WTC11 (cell line): ENCODE results near the gene RARB. TPM values are rescaled to one million over a fixed set of nuclear protein-coding genes. Genes with fewer than 3 reads are reported as not detected.

Source experiments
- ATAC-seq: fragments of 200-7000 bp; cut with Tn5 transposase; 2 replicates; pipeline ENCODE4 v1.10.0; 2021; ENCODE audit warnings: mild to moderate bottlenecking, moderate library complexity
- CTCF ChIA-PET: fragments of 300-600 bp; sonication (Branson Sonifier 250); formaldehyde crosslinking; loops from one replicate; lab custom pipeline; 2021; ENCODE audit warnings: antibody characterized with exemption; lab: Charles Lee
- POLR2A ChIA-PET: fragments of 350-600 bp; sonication (Branson Sonifier 250); formaldehyde crosslinking; loops from one replicate; lab custom pipeline; 2021; ENCODE audit warnings: antibody characterized with exemption; lab: Charles Lee
- DNase-seq: peaks from one replicate; pipeline ENCODE4 v3.0.0; 2021; ENCODE audit warnings: low spot score
- H3K27ac Mint-ChIP-seq: 2 replicates; pipeline ENCODE4 v1.8.0; 2021; ENCODE audit warnings: mixed read lengths
- H3K27me3 Mint-ChIP-seq: 2 replicates; pipeline ENCODE4 v1.8.0; 2021; ENCODE audit warnings: low read depth, mild to moderate bottlenecking, moderate library complexity, mixed read lengths
- H3K36me3 Mint-ChIP-seq: 2 replicates; pipeline ENCODE4 v1.8.0; 2021; ENCODE audit warnings: mixed read lengths
- H3K4me1 Mint-ChIP-seq: 2 replicates; pipeline ENCODE4 v1.8.0; 2022; ENCODE audit warnings: mixed read lengths
- H3K4me3 Mint-ChIP-seq: 2 replicates; pipeline ENCODE4 v1.8.0; 2021; ENCODE audit warnings: mild to moderate bottlenecking, moderate library complexity, mixed read lengths
- H3K9me3 Mint-ChIP-seq: 2 replicates; pipeline ENCODE4 v1.8.0; 2021; ENCODE audit warnings: mixed read lengths
- ESRRA ChIP-seq: sonication (generic); formaldehyde crosslinking; IDR thresholded peaks from 2 replicates; pipeline ENCODE4 v1.8.1; 2022; ENCODE audit warnings: mild to moderate bottlenecking, missing genetic modification reagents, borderline replicate concordance
- ETV6 ChIP-seq: sonication (generic); formaldehyde crosslinking; IDR thresholded peaks from 2 replicates; pipeline ENCODE4 v1.8.1; 2022; ENCODE audit warnings: mild to moderate bottlenecking, missing genetic modification reagents
- FOXP1 ChIP-seq: sonication (generic); formaldehyde crosslinking; IDR thresholded peaks from 2 replicates; pipeline ENCODE4 v1.8.0; 2022; ENCODE audit warnings: missing genetic modification reagents, mild to moderate bottlenecking, moderate library complexity, borderline replicate concordance
- GRHL2 ChIP-seq: fragments of 250-450 bp; sonication (Bioruptor Pico); IDR thresholded peaks from 2 replicates; pipeline ENCODE4 v1.8.0; 2022; ENCODE audit warnings: mild to moderate bottlenecking, moderate library complexity; ENCODE audit not compliant: insufficient replicate concordance, severe bottlenecking
- GTF2I ChIP-seq: fragments of 250-450 bp; sonication (Bioruptor Pico); conservative IDR thresholded peaks from 2 replicates; pipeline ENCODE4 v1.4.0; 2021; ENCODE audit warnings: mild to moderate bottlenecking
- JUN ChIP-seq: sonication (generic); formaldehyde crosslinking; IDR thresholded peaks from 2 replicates; pipeline ENCODE4 v1.8.0; 2023; ENCODE audit warnings: mild to moderate bottlenecking, missing genetic modification reagents
- NFE2L1 ChIP-seq: sonication (generic); formaldehyde crosslinking; IDR thresholded peaks from 2 replicates; pipeline ENCODE4 v1.8.1; 2023; ENCODE audit warnings: missing genetic modification reagents
- NR3C1 ChIP-seq: sonication (generic); formaldehyde crosslinking; conservative IDR thresholded peaks from 2 replicates; pipeline ENCODE4 v1.8.1; 2023; ENCODE audit warnings: low read depth, mild to moderate bottlenecking, missing genetic modification reagents
- SMAD4 ChIP-seq: sonication (generic); formaldehyde crosslinking; IDR thresholded peaks from 2 replicates; pipeline ENCODE4 v1.8.0; 2022; ENCODE audit warnings: mild to moderate bottlenecking, missing genetic modification reagents
- SP1 ChIP-seq: sonication (generic); formaldehyde crosslinking; conservative IDR thresholded peaks from 2 replicates; pipeline ENCODE4 v1.8.1; 2022; ENCODE audit warnings: missing genetic modification reagents
- ZBTB21 ChIP-seq: sonication (generic); formaldehyde crosslinking; IDR thresholded peaks from 2 replicates; pipeline ENCODE4 v1.8.1; 2023; ENCODE audit warnings: mild to moderate bottlenecking, missing genetic modification reagents, borderline replicate concordance
- ZNF219 ChIP-seq: sonication (generic); formaldehyde crosslinking; IDR thresholded peaks from 2 replicates; pipeline ENCODE4 v1.8.0; 2023; ENCODE audit warnings: missing genetic modification reagents, mild to moderate bottlenecking, borderline replicate concordance
- ZNF263 ChIP-seq: sonication (generic); formaldehyde crosslinking; IDR thresholded peaks from 2 replicates; pipeline ENCODE4 v1.8.1; 2022; ENCODE audit warnings: low read depth, mild to moderate bottlenecking, moderate library complexity, missing genetic modification reagents
- total RNA-seq: library from RNA; stranded (reverse); gene quantifications from 3 replicates; pipeline ENCODE4 v1.2.3, GENCODE V29; 2021
- TF ChIP-seq, protein P1 (sequence below): sonication (generic); formaldehyde crosslinking; conservative IDR thresholded peaks from 2 replicates; pipeline ENCODE4 v1.8.1; 2022; ENCODE audit warnings: mild to moderate bottlenecking, missing genetic modification reagents
- TF ChIP-seq, protein P2 (sequence below): sonication (generic); formaldehyde crosslinking; IDR thresholded peaks from 2 replicates; pipeline ENCODE4 v1.8.1; 2022; ENCODE audit warnings: mild to moderate bottlenecking, missing genetic modification reagents, moderate library complexity, borderline replicate concordance
- TF ChIP-seq, protein P3 (sequence below): sonication (generic); formaldehyde crosslinking; IDR thresholded peaks from 2 replicates; pipeline ENCODE4 v1.8.0; 2023; ENCODE audit warnings: mild to moderate bottlenecking, missing genetic modification reagents
- TF ChIP-seq, protein P4 (sequence below): fragments of 250-450 bp; sonication (Bioruptor Pico); conservative IDR thresholded peaks from 2 replicates; pipeline ENCODE4 v1.9.0; 2021; ENCODE audit warnings: mild to moderate bottlenecking
- TF ChIP-seq, protein P5 (sequence below): sonication (generic); formaldehyde crosslinking; IDR thresholded peaks from 2 replicates; pipeline ENCODE4 v1.8.1; 2022; ENCODE audit warnings: low read depth, missing genetic modification reagents, borderline replicate concordance
- TF ChIP-seq, protein P6 (sequence below): sonication (generic); formaldehyde crosslinking; IDR thresholded peaks from 2 replicates; pipeline ENCODE4 v1.8.1; 2022; ENCODE audit warnings: low read depth, mild to moderate bottlenecking, moderate library complexity, missing genetic modification reagents, borderline replicate concordance
- TF ChIP-seq, protein P7 (sequence below): sonication (generic); formaldehyde crosslinking; IDR thresholded peaks from 2 replicates; pipeline ENCODE4 v1.8.0; 2022; ENCODE audit warnings: mild to moderate bottlenecking, missing genetic modification reagents
- TF ChIP-seq, protein P8 (sequence below): fragments of 250-450 bp; sonication (Bioruptor Pico); IDR thresholded peaks from 2 replicates; pipeline ENCODE4 v1.9.0; 2021; ENCODE audit warnings: mild to moderate bottlenecking
- TF ChIP-seq, protein P9 (sequence below): sonication (generic); formaldehyde crosslinking; IDR thresholded peaks from 2 replicates; pipeline ENCODE4 v1.8.0; 2022; ENCODE audit warnings: mild to moderate bottlenecking, missing genetic modification reagents

RARB gene
- total RNA-seq, 1 experiment from 2014 or later: not detected

DNA sequence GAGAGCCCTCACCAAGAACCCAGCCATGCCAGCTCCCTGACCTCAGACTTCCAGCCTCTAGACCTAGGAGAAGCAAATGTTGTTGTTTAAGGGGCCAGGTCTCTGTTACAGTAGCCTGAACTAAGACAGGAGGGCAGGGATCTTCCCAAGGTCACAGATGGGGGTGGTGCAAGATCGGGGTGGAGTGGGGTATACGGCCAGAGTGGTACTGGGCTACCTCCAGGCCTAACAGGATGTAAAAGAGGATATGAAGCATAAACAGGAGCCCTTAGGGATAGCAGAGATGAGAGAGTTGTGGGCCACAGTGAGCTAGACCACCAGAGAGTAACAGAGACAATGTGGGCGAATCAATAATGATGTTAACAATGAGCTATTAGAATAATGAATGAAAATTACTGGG is 153.8 kb downstream of the RARB start:
- DNase-seq: no peak
- ChIA-PET CTCF (interaction anchor here (3.0 kb wide), 1 partner anchor 11 kb away, joined by 10 read pairs; no protein-coding TSS in a partner anchor), POLR2A (no interaction called here)
- TF ChIP-seq, protein P1, sequence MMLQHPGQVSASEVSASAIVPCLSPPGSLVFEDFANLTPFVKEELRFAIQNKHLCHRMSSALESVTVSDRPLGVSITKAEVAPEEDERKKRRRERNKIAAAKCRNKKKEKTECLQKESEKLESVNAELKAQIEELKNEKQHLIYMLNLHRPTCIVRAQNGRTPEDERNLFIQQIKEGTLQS (CRISPR knock-in tag): no peak
- TF ChIP-seq, protein P2, sequence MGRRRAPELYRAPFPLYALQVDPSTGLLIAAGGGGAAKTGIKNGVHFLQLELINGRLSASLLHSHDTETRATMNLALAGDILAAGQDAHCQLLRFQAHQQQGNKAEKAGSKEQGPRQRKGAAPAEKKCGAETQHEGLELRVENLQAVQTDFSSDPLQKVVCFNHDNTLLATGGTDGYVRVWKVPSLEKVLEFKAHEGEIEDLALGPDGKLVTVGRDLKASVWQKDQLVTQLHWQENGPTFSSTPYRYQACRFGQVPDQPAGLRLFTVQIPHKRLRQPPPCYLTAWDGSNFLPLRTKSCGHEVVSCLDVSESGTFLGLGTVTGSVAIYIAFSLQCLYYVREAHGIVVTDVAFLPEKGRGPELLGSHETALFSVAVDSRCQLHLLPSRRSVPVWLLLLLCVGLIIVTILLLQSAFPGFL (CRISPR knock-in tag): no peak
- TF ChIP-seq, protein P3, sequence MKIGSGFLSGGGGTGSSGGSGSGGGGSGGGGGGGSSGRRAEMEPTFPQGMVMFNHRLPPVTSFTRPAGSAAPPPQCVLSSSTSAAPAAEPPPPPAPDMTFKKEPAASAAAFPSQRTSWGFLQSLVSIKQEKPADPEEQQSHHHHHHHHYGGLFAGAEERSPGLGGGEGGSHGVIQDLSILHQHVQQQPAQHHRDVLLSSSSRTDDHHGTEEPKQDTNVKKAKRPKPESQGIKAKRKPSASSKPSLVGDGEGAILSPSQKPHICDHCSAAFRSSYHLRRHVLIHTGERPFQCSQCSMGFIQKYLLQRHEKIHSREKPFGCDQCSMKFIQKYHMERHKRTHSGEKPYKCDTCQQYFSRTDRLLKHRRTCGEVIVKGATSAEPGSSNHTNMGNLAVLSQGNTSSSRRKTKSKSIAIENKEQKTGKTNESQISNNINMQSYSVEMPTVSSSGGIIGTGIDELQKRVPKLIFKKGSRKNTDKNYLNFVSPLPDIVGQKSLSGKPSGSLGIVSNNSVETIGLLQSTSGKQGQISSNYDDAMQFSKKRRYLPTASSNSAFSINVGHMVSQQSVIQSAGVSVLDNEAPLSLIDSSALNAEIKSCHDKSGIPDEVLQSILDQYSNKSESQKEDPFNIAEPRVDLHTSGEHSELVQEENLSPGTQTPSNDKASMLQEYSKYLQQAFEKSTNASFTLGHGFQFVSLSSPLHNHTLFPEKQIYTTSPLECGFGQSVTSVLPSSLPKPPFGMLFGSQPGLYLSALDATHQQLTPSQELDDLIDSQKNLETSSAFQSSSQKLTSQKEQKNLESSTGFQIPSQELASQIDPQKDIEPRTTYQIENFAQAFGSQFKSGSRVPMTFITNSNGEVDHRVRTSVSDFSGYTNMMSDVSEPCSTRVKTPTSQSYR: no peak
- TF ChIP-seq ESRRA: no peak
- TF ChIP-seq SMAD4 (CRISPR knock-in tag): no peak
- TF ChIP-seq SP1 (CRISPR knock-in tag): no peak
- TF ChIP-seq, protein P4, sequence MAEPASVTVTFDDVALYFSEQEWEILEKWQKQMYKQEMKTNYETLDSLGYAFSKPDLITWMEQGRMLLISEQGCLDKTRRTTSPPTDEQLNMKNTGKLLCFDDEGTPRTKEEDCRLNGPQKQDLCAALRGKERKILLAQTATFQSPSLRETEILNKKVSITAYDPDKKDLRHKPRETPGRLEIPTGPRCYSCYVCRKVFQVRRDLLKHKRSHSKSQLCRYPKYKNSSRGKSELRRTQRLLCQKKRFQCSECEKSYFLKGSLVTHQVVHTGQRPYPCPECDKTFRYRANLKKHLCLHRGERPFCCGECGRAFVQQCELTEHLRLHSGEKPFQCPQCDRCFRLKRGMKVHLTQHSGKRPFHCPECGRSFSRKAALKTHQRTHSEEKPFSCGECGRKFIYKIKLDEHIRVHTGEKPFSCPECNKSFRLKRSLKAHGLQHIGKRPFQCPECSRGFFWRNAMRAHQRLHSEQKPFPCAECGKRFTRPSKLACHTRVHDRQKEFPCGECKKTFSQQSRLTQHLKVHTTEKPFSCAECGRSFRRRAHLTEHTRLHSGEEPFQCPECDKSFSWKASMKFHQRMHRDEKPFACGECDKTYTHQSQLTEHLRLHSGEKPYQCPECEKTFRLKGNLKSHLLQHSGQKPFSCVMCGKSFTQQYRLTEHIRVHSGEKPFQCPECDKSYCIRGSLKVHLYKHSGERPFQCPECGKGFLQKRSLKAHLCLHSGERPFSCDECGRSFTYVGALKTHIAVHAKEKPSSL (CRISPR knock-in tag): no peak
- TF ChIP-seq, protein P5, sequence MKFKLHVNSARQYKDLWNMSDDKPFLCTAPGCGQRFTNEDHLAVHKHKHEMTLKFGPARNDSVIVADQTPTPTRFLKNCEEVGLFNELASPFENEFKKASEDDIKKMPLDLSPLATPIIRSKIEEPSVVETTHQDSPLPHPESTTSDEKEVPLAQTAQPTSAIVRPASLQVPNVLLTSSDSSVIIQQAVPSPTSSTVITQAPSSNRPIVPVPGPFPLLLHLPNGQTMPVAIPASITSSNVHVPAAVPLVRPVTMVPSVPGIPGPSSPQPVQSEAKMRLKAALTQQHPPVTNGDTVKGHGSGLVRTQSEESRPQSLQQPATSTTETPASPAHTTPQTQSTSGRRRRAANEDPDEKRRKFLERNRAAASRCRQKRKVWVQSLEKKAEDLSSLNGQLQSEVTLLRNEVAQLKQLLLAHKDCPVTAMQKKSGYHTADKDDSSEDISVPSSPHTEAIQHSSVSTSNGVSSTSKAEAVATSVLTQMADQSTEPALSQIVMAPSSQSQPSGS (CRISPR knock-in tag): no peak
- TF ChIP-seq JUN (CRISPR knock-in tag): no peak
- TF ChIP-seq GRHL2: no peak
- no peak for TF ChIP-seq ZNF219
- TF ChIP-seq, protein P6, sequence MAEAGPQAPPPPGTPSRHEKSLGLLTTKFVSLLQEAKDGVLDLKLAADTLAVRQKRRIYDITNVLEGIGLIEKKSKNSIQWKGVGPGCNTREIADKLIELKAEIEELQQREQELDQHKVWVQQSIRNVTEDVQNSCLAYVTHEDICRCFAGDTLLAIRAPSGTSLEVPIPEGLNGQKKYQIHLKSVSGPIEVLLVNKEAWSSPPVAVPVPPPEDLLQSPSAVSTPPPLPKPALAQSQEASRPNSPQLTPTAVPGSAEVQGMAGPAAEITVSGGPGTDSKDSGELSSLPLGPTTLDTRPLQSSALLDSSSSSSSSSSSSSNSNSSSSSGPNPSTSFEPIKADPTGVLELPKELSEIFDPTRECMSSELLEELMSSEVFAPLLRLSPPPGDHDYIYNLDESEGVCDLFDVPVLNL (CRISPR knock-in tag): no peak
- TF ChIP-seq, protein P7, sequence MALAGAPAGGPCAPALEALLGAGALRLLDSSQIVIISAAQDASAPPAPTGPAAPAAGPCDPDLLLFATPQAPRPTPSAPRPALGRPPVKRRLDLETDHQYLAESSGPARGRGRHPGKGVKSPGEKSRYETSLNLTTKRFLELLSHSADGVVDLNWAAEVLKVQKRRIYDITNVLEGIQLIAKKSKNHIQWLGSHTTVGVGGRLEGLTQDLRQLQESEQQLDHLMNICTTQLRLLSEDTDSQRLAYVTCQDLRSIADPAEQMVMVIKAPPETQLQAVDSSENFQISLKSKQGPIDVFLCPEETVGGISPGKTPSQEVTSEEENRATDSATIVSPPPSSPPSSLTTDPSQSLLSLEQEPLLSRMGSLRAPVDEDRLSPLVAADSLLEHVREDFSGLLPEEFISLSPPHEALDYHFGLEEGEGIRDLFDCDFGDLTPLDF (CRISPR knock-in tag): no peak
- no peak overlapping the region for H3K27ac Mint-ChIP-seq
- no peak overlapping the region for H3K4me3 Mint-ChIP-seq
- no peaks in the 10 kb centered on the region for H3K27me3 Mint-ChIP-seq
- ATAC-seq: no peak
- H3K9me3 Mint-ChIP-seq: peaks cover 16% of the 10 kb centered on the region
- no peaks in the 10 kb centered on the region for H3K4me1 Mint-ChIP-seq
- H3K36me3 Mint-ChIP-seq: peaks cover 4% of the 10 kb centered on the region; the same call in 1 of the 2 replicates

DNA sequence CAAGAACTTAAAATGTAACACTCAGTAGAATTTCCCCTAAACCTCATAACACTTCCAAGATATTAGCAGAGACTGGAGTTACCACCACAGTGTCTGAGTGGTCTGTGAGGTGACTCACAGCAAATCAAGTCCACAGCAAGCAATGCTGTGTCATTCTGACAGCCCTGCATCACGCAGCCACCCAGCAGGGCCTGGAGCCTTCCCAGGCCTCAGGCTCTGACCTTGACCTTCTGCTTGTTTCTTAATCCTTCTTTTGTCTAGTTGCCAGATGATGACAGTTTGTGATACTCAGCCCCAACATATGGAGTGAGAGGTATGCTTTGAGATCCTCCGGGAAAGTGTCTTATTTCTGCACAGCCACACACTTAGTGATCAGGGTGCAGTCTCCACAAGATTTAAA is 154.2 kb downstream of the RARB start:
- Mint-ChIP-seq H3K36me3 (peaks cover 4% of the 10 kb centered on the region; the same call in 1 of the 2 replicates), H3K27ac (no peak overlapping the region), H3K27me3 (no peaks in the 10 kb centered on the region), H3K4me3 (no peak overlapping the region), H3K9me3 (peaks cover 12% of the 10 kb centered on the region), H3K4me1 (no peaks in the 10 kb centered on the region)
- ChIA-PET POLR2A (interaction anchor here (0.6 kb wide), 1 partner anchor 868 kb away, joined by 3 read pairs; no protein-coding TSS in a partner anchor), CTCF (interaction anchor here (3.0 kb wide), 1 partner anchor 11 kb away, joined by 10 read pairs; no protein-coding TSS in a partner anchor)
- no peak for DNase-seq
- no peak for ATAC-seq
- TF ChIP-seq ETV6 (CRISPR knock-in tag): no peak
- no peak for TF ChIP-seq ZBTB21 (CRISPR knock-in tag)
- TF ChIP-seq ZNF263 (CRISPR knock-in tag): no peak
- TF ChIP-seq GTF2I (CRISPR knock-in tag): no peak
- TF ChIP-seq NR3C1 (CRISPR knock-in tag): no peak
- TF ChIP-seq NFE2L1 (CRISPR knock-in tag): no peak
- TF ChIP-seq ZNF219: no peak
- TF ChIP-seq, protein P8, sequence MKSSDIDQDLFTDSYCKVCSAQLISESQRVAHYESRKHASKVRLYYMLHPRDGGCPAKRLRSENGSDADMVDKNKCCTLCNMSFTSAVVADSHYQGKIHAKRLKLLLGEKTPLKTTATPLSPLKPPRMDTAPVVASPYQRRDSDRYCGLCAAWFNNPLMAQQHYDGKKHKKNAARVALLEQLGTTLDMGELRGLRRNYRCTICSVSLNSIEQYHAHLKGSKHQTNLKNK (CRISPR knock-in tag): no peak
- TF ChIP-seq, protein P9, sequence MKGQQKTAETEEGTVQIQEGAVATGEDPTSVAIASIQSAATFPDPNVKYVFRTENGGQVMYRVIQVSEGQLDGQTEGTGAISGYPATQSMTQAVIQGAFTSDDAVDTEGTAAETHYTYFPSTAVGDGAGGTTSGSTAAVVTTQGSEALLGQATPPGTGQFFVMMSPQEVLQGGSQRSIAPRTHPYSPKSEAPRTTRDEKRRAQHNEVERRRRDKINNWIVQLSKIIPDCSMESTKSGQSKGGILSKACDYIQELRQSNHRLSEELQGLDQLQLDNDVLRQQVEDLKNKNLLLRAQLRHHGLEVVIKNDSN: no peak
- no peak for TF ChIP-seq FOXP1 (CRISPR knock-in tag)
